Astrocyte (in vitro differentiated cells and primary cell): ENCODE measurements around the gene ADM.

Experiments
- EZH2 ChIP-seq: IDR thresholded peaks from 2 replicates; pipeline ENCODE4 v1.6.1; 2012; ENCODE audit warnings: mild to moderate bottlenecking, low read length, inconsistent platforms; ENCODE audit not compliant: insufficient read depth
- TF ChIP-seq, protein P1 (sequence below): IDR thresholded peaks from 2 replicates; pipeline ENCODE4 v1.5.1; 2011; ENCODE audit warnings: low read depth, mild to moderate bottlenecking, inconsistent platforms, low read length, moderate library complexity; ENCODE audit not compliant: insufficient read depth

- TF ChIP-seq, protein P1, sequence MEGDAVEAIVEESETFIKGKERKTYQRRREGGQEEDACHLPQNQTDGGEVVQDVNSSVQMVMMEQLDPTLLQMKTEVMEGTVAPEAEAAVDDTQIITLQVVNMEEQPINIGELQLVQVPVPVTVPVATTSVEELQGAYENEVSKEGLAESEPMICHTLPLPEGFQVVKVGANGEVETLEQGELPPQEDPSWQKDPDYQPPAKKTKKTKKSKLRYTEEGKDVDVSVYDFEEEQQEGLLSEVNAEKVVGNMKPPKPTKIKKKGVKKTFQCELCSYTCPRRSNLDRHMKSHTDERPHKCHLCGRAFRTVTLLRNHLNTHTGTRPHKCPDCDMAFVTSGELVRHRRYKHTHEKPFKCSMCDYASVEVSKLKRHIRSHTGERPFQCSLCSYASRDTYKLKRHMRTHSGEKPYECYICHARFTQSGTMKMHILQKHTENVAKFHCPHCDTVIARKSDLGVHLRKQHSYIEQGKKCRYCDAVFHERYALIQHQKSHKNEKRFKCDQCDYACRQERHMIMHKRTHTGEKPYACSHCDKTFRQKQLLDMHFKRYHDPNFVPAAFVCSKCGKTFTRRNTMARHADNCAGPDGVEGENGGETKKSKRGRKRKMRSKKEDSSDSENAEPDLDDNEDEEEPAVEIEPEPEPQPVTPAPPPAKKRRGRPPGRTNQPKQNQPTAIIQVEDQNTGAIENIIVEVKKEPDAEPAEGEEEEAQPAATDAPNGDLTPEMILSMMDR: no peak
- TF ChIP-seq EZH2: no peak
These were observed 50.4 kb downstream of the ADM start for GRCh38 chr11:10355257-10355661.
